ENCODE measurements around the gene C1QTNF9B. TPM values are rescaled to one million over a fixed set of nuclear protein-coding genes. Genes with fewer than 3 reads are reported as not detected.

Gene C1QTNF9B
- total RNA-seq, 1 experiment from 2014 or later, result not detected

GRCh38 chr13:23859904-23860303 lies 37.4 kb downstream of the C1QTNF9B start:
- POLR2A ChIA-PET, result no interaction called here
- intact Hi-C loops (cut with micrococcal nuclease; ENCODE audit: unreplicated experiment), result no loop called here

GRCh38 chr13:23859455-23859854 lies 37.8 kb downstream of the C1QTNF9B start:
- Mint-ChIP-seq H3K27me3 (ENCODE audit: insufficient read depth, unreplicated experiment) (no peaks in the 10 kb centered on the region), H3K36me3 (ENCODE audit: insufficient read depth, unreplicated experiment) (peaks cover 11% of the 10 kb centered on the region), H3K4me1 (ENCODE audit: low read depth, unreplicated experiment) (peaks cover 10% of the 10 kb centered on the region), H3K9me3 (ENCODE audit: unreplicated experiment) (peaks cover 10% of the 10 kb centered on the region), H3K27ac (ENCODE audit: unreplicated experiment) (no peak overlapping the region), H3K4me3 (ENCODE audit: unreplicated experiment) (no peak overlapping the region)
- TF ChIP-seq, protein P1, sequence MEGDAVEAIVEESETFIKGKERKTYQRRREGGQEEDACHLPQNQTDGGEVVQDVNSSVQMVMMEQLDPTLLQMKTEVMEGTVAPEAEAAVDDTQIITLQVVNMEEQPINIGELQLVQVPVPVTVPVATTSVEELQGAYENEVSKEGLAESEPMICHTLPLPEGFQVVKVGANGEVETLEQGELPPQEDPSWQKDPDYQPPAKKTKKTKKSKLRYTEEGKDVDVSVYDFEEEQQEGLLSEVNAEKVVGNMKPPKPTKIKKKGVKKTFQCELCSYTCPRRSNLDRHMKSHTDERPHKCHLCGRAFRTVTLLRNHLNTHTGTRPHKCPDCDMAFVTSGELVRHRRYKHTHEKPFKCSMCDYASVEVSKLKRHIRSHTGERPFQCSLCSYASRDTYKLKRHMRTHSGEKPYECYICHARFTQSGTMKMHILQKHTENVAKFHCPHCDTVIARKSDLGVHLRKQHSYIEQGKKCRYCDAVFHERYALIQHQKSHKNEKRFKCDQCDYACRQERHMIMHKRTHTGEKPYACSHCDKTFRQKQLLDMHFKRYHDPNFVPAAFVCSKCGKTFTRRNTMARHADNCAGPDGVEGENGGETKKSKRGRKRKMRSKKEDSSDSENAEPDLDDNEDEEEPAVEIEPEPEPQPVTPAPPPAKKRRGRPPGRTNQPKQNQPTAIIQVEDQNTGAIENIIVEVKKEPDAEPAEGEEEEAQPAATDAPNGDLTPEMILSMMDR (IDR thresholded peaks at IDR 0.05; ENCODE audit: insufficient read depth in 1 of 2, low read depth in 1 of 2, low read length in 1 of 2, severe bottlenecking in 1 of 2, unreplicated experiment in 1 of 2), result no peak
- no TSS peak for BruUV-seq (replicated peaks)
- ChIA-PET POLR2A (no interaction called here), CTCF (no interaction called here)
- no peaks in the 10 kb centered on the region; the same call in 1 of the 2 replicates for H3K36me3 ChIP-seq (ENCODE audit: control insufficient read depth, insufficient read depth, low read length)
- H3K4me1 ChIP-seq, result peaks cover 7% of the 10 kb centered on the region; the same call in 1 of the 2 replicates
- no peaks in the 10 kb centered on the region for H3K27me3 ChIP-seq (replicated peaks; ENCODE audit: control insufficient read depth, insufficient read depth, low read length)
- intact Hi-C loops (cut with micrococcal nuclease; ENCODE audit: unreplicated experiment), result no loop called here
- no peak for DNase-seq
- H3K4me3 ChIP-seq (ENCODE audit: low read depth, low read length), result no peak overlapping the region
- H3K9me3 ChIP-seq, result no peaks in the 10 kb centered on the region

More at GRCh38 chr13:23859904-23860303, 37.4 kb downstream of the C1QTNF9B start:
- Mint-ChIP-seq H3K4me1 (ENCODE audit: low read depth, unreplicated experiment) (peaks cover 10% of the 10 kb centered on the region), H3K9me3 (ENCODE audit: unreplicated experiment) (peaks cover 10% of the 10 kb centered on the region), H3K27me3 (ENCODE audit: insufficient read depth, unreplicated experiment) (no peaks in the 10 kb centered on the region), H3K36me3 (ENCODE audit: insufficient read depth, unreplicated experiment) (peaks cover 11% of the 10 kb centered on the region), H3K4me3 (ENCODE audit: unreplicated experiment) (no peak overlapping the region), H3K27ac (ENCODE audit: unreplicated experiment) (no peak overlapping the region)
- H3K4me3 ChIP-seq (ENCODE audit: low read depth, low read length), result no peak overlapping the region
- no peaks in the 10 kb centered on the region for H3K9me3 ChIP-seq
- CTCF ChIA-PET, result no interaction called here
- no peaks in the 10 kb centered on the region for H3K27me3 ChIP-seq (replicated peaks; ENCODE audit: control insufficient read depth, insufficient read depth, low read length)
- H3K4me1 ChIP-seq, result peaks cover 7% of the 10 kb centered on the region; the same call in 1 of the 2 replicates
- no TSS peak for BruUV-seq (replicated peaks)
- TF ChIP-seq, protein P1 (IDR thresholded peaks at IDR 0.05; ENCODE audit: insufficient read depth in 1 of 2, low read depth in 1 of 2, low read length in 1 of 2, severe bottlenecking in 1 of 2, unreplicated experiment in 1 of 2), result no peak
- DNase-seq, result no peak
- H3K36me3 ChIP-seq (ENCODE audit: control insufficient read depth, insufficient read depth, low read length), result no peaks in the 10 kb centered on the region; the same call in 1 of the 2 replicates

DNA sequence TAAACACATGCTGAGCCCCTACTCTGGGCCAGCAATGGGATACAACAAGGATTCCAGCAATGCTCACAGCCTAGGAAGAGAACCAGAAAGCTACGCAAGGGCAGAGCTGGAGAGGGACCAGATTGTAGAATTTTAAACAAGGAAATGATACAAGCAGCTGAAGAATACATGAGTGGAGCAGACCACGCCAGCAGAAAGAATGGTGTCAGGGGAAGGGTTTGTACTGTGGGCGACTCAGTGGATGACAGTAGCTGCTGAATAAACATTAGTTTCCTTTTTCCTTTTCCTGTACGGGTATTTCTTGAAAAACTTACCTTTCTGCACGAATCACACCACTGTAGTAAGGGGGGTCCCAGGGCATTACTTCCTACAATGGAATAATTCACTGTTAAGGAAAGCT lies 38.8 kb downstream of the C1QTNF9B start:
- peaks cover 7% of the 10 kb centered on the region; the same call in 1 of the 2 replicates for H3K4me1 ChIP-seq
- Mint-ChIP-seq H3K9me3 (ENCODE audit: unreplicated experiment) (peaks cover 10% of the 10 kb centered on the region), H3K4me3 (ENCODE audit: unreplicated experiment) (no peak overlapping the region), H3K4me1 (ENCODE audit: low read depth, unreplicated experiment) (peaks cover 10% of the 10 kb centered on the region), H3K36me3 (ENCODE audit: insufficient read depth, unreplicated experiment) (peaks cover 15% of the 10 kb centered on the region), H3K27ac (ENCODE audit: unreplicated experiment) (no peak overlapping the region), H3K27me3 (ENCODE audit: insufficient read depth, unreplicated experiment) (no peaks in the 10 kb centered on the region)
- H3K36me3 ChIP-seq (ENCODE audit: control insufficient read depth, insufficient read depth, low read length), result no peaks in the 10 kb centered on the region; the same call in 1 of the 2 replicates
- intact Hi-C loops (cut with micrococcal nuclease; ENCODE audit: unreplicated experiment), result no loop called here
- H3K4me3 ChIP-seq (ENCODE audit: low read depth, low read length), result no peak overlapping the region
- POLR2A ChIA-PET, result no interaction called here
- no peak for DNase-seq
- no peaks in the 10 kb centered on the region for H3K9me3 ChIP-seq
- TF ChIP-seq, protein P1 (IDR thresholded peaks at IDR 0.05; ENCODE audit: insufficient read depth in 1 of 2, low read depth in 1 of 2, low read length in 1 of 2, severe bottlenecking in 1 of 2, unreplicated experiment in 1 of 2), result no peak
- CTCF ChIA-PET, result no interaction called here
- no peaks in the 10 kb centered on the region for H3K27me3 ChIP-seq (replicated peaks; ENCODE audit: control insufficient read depth, insufficient read depth, low read length)
- BruUV-seq (replicated peaks), result no TSS peak

Measured in Caco-2 (cell line).